ENCODE results near the gene CDH26.

- TF ChIP-seq CTCF (conservative IDR thresholded peaks at IDR 0.05) (no peak), ZFX (IDR thresholded peaks at IDR 0.05) (no peak)
Measured at GRCh38 chr20:60046860-60047259, 88.6 kb downstream of the CDH26 start.

Data from C4-2B (cell line).